PC-3 (cell line): ENCODE data around the gene CABP1. TPM values are rescaled to one million over a fixed set of nuclear protein-coding genes. Genes with fewer than 3 reads are reported as not detected.
A peak's percentile ranks its signal among the peaks of the same experiment; 100 is the strongest.
"Not testable (repeated sequence)": the region's sequence is repeated elsewhere in the genome, so short reads cannot be mapped to it uniquely, and the experiment has no call there.

ENCODE experiments used
- ATAC-seq: fragments of 200-7000 bp; cut with Tn5 transposase; 2 replicates; pipeline ENCODE4 v1.9.1; 2020; ENCODE audit warnings: mild to moderate bottlenecking, moderate library complexity
- BruUV-seq: library from RNA; stranded (reverse); fragments of 400-500 nt; replicated peaks from 2 replicates; lab custom pipeline; 2021; lab: Mats Ljungman, UMichigan
- CTCF ChIA-PET: fragments of 300-600 bp; sonication (Branson Sonifier 250); formaldehyde crosslinking; loops from one replicate; lab custom pipeline; 2022; ENCODE audit warnings: antibody characterized with exemption; lab: Charles Lee
- POLR2A ChIA-PET: fragments of 300-600 bp; sonication (Branson Sonifier 250); formaldehyde crosslinking; loops from one replicate; lab custom pipeline; 2022; ENCODE audit warnings: antibody characterized with exemption; ENCODE audit not compliant: unreplicated experiment; lab: Charles Lee
- DNase-seq: peaks from one replicate; pipeline ENCODE4 v3.0.0-alpha.2; 2015
- H2AFZ ChIP-seq: fragments of 300-600 bp; sonication (generic); 2 replicates; pipeline ENCODE4 v1.6.0; 2016; ENCODE audit warnings: antibody characterized with exemption, low read length
- H3F3A ChIP-seq: fragments of 300-600 bp; sonication (generic); one replicate; pipeline ENCODE4 v1.6.0; 2017; ENCODE audit warnings: antibody characterized with exemption, low read length, control low read depth, mild to moderate bottlenecking; ENCODE audit not compliant: unreplicated experiment
- H3K27ac ChIP-seq: fragments of 300-600 bp; sonication (generic); 2 replicates; pipeline ENCODE4 v1.5.1; 2016; ENCODE audit warnings: mild to moderate bottlenecking, low read length
- H3K27me3 ChIP-seq: fragments of 300-600 bp; sonication (generic); 2 replicates; pipeline ENCODE4 v1.6.1; 2016; ENCODE audit warnings: low read length, mixed read lengths
- H3K36me3 ChIP-seq: fragments of 300-600 bp; sonication (generic); 2 replicates; pipeline ENCODE4 v1.6.1; 2016; ENCODE audit warnings: low read depth, mixed run types, low read length, mixed read lengths
- H3K4me1 ChIP-seq: fragments of 300-600 bp; sonication (generic); 2 replicates; pipeline ENCODE4 v1.5.1; 2016; ENCODE audit warnings: low read length; ENCODE audit not compliant: insufficient read depth
- H3K4me2 ChIP-seq: fragments of 300-600 bp; sonication (generic); 2 replicates; pipeline ENCODE4 v1.6.0; 2016; ENCODE audit warnings: low read length
- H3K4me3 ChIP-seq: fragments of 300-600 bp; sonication (generic); 2 replicates; pipeline ENCODE4 v1.5.1; 2016; ENCODE audit warnings: mild to moderate bottlenecking, low read length, mixed read lengths
- H3K79me2 ChIP-seq: fragments of 300-600 bp; sonication (generic); 2 replicates; pipeline ENCODE4 v1.6.1; 2017; ENCODE audit warnings: low read length, mixed read lengths
- H3K9ac ChIP-seq: fragments of 300-600 bp; sonication (generic); 2 replicates; pipeline ENCODE4 v1.6.0; 2016; ENCODE audit warnings: mild to moderate bottlenecking, low read length
- H3K9me2 ChIP-seq: fragments of 300-600 bp; sonication (generic); replicated peaks from 2 replicates; pipeline ENCODE4 v1.6.1; 2016; ENCODE audit warnings: mixed run types, low read length, mixed read lengths
- H3K9me3 ChIP-seq: fragments of 300-600 bp; sonication (generic); 2 replicates; pipeline ENCODE4 v1.6.1; 2016; ENCODE audit warnings: low read length, mixed read lengths
- H4K20me1 ChIP-seq: fragments of 300-600 bp; sonication (generic); 2 replicates; pipeline ENCODE4 v1.6.1; 2016; ENCODE audit warnings: low read length, mixed read lengths
- EZH2 ChIP-seq: fragments of 300-600 bp; sonication (generic); IDR thresholded peaks from one replicate; pipeline ENCODE4 v1.6.1; 2017; ENCODE audit warnings: antibody characterized with exemption, mild to moderate bottlenecking, low read length; ENCODE audit not compliant: unreplicated experiment
- EZH2phosphoT487 ChIP-seq: fragments of 300-600 bp; sonication (generic); IDR thresholded peaks from 2 replicates; pipeline ENCODE4 v1.6.1; 2018; ENCODE audit warnings: mild to moderate bottlenecking, antibody characterized with exemption, low read length, borderline replicate concordance
- intact Hi-C: fragments of 100-400 bp; cut with micrococcal nuclease; formaldehyde crosslinking; loops from 2 replicates; pipeline ENCODE4 v1.9.0; 2023
- total RNA-seq: library from RNA; depleted of rRNA; stranded (reverse); fragments of >200 nt; gene quantifications from 2 replicates; pipeline ENCODE4 v1.2.3, GENCODE V29; 2014
- TF ChIP-seq, protein P1 (sequence below): fragments of 300-600 bp; sonication (generic); conservative IDR thresholded peaks from 2 replicates; pipeline ENCODE4 v1.5.1; 2017; ENCODE audit warnings: antibody characterized with exemption, low read depth, mild to moderate bottlenecking, low read length

Gene CABP1
- total RNA-seq, 1 experiment from 2014 or later, result not detected

DNA sequence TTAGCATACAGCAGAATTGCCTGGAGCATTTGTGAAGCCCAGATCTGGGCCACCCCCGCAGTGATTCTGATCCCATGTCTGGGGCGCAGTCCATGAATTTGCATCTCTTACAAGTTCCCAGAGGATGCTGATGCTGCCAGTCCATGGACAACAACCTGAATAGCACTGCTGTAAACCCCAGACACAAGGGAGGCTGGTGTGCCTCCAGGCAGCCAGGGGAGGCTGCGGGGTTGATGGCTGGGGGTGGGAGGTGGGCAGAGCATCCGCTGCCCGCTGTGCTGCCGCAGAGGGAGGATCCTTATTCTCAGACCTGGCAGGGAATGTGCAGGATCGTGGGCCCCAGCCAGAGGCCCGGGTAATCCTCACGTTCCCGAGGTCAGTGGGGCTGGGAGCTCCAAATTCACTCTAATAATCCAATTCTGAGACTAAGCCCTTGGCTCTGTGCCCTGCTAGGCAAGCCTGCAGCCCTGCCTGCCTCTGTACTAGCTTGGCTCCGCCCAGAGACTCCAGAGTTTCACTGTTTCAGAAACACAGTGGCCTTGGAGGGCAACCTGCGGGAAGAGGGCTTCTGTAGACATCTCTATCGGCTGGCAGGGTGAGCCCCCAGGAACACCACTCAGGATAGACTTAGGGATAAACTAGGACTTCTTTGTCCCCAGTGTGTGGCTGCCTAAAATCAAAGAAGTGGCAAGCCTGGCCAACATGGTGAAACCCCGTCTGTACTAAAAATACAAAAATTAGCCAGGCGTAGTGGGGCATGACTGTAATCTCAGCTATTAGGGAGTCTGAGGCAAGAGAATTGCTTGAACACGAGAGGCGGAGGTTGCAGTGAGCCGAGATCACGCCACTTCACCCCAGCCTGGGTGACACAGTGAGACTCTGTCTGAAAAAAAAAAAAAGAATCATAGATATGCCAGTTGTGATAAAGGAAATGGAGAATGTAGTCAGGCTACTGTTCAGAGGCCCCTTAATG, 28.7 kb downstream of the CABP1 start:
- DNase-seq (peak; percentile 37), ATAC-seq (peak; percentile 66)
- H3K36me3 ChIP-seq, result no peaks in the 10 kb centered on the region
- TF ChIP-seq, protein P1, sequence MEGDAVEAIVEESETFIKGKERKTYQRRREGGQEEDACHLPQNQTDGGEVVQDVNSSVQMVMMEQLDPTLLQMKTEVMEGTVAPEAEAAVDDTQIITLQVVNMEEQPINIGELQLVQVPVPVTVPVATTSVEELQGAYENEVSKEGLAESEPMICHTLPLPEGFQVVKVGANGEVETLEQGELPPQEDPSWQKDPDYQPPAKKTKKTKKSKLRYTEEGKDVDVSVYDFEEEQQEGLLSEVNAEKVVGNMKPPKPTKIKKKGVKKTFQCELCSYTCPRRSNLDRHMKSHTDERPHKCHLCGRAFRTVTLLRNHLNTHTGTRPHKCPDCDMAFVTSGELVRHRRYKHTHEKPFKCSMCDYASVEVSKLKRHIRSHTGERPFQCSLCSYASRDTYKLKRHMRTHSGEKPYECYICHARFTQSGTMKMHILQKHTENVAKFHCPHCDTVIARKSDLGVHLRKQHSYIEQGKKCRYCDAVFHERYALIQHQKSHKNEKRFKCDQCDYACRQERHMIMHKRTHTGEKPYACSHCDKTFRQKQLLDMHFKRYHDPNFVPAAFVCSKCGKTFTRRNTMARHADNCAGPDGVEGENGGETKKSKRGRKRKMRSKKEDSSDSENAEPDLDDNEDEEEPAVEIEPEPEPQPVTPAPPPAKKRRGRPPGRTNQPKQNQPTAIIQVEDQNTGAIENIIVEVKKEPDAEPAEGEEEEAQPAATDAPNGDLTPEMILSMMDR, result no peak
- TF ChIP-seq EZH2 (no peak), EZH2phosphoT487 (no peak)
- no peaks in the 10 kb centered on the region for H3K9me3 ChIP-seq
- intact Hi-C loops, result no loop called here
- H3K27me3 ChIP-seq, result no peaks in the 10 kb centered on the region
- no peak overlapping the region for H3K27ac ChIP-seq
- ChIA-PET POLR2A (no interaction called here), CTCF (interaction anchor here (1.7 kb wide), 1 partner anchor 20 kb away, joined by 5 read pairs; no protein-coding TSS in a partner anchor)
- H3K9ac ChIP-seq, result no peak overlapping the region
- H3K4me1 ChIP-seq, result no peaks in the 10 kb centered on the region
- no TSS peak for BruUV-seq
- H3K79me2 ChIP-seq, result no peaks in the 10 kb centered on the region
- no peak overlapping the region for H3K4me3 ChIP-seq
- H2AFZ ChIP-seq, result peak overlapping the region; percentile 41; the same call in 1 of the 2 replicates
- H4K20me1 ChIP-seq, result no peaks in the 10 kb centered on the region
- no peaks in the 10 kb centered on the region for H3F3A ChIP-seq
- H3K4me2 ChIP-seq, result no peak overlapping the region
- H3K9me2 ChIP-seq, result no peaks in the 10 kb centered on the region

DNA sequence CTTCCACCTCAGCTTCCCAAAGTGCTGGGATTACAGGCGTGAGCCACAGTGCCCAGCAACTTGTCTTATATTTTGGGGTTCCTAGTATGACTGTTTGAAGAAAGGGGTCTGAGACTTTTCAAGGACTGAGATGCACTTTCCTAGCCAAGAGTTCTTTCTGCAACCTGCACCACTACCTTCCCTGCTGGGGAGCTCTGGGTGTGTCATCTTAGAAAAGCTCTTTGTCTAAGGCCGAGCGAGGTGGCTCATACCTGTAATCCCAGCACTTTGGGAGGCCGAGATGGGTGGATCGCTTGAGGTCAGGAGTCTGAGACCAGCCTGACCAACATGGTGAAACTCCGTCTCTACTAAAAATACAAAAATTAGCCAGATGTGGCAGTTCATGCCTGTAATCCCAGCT, 29.8 kb downstream of the CABP1 start:
- H3K79me2 ChIP-seq, intact Hi-C loops, H3K4me1 ChIP-seq, DNase-seq, H3K4me3 ChIP-seq, H3K27me3 ChIP-seq, POLR2A ChIA-PET, H3K9ac ChIP-seq, H3K36me3 ChIP-seq, H3K9me2 ChIP-seq, H3K4me2 ChIP-seq, H3K9me3 ChIP-seq, ATAC-seq, H3F3A ChIP-seq, H2AFZ ChIP-seq, H4K20me1 ChIP-seq, H3K27ac ChIP-seq, BruUV-seq: not testable (repeated sequence)
- CTCF ChIA-PET, result interaction anchor here (1.7 kb wide), 1 partner anchor 21 kb away, joined by 5 read pairs; no protein-coding TSS in a partner anchor

DNA sequence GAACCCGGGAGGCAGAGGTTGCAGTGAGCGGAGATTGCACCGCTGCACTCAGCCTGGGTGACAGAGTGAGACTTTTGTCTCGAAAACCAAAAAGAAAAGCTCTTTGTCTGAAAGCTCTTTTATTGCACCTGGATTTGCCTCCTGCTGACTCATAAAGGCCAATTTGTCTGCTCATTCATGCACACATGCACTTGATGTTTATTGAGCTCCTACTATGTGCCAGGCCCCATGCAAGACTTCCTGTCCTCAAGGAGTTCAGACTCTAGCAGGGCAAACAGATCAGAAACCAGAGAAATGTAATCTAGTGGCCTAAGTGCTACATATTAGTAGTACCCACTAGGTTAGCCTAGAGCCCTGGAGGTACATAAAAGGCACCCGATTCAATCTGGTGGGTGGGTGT, 30.2 kb downstream of the CABP1 start:
- intact Hi-C loops, result no loop called here
- TF ChIP-seq, protein P1, result no peak
- no peak for TF ChIP-seq EZH2phosphoT487
- no peak for TF ChIP-seq EZH2
- H3K9me2 ChIP-seq, result no peaks in the 10 kb centered on the region

More for the DNA sequence above, 30.2 kb downstream of the CABP1 start:
- H4K20me1 ChIP-seq, result no peaks in the 10 kb centered on the region
- no peaks in the 10 kb centered on the region for H3K36me3 ChIP-seq
- ChIA-PET CTCF (no interaction called here), POLR2A (no interaction called here)
- no peaks in the 10 kb centered on the region for H3K27me3 ChIP-seq
- H3K4me2 ChIP-seq, result no peak overlapping the region
- H3K79me2 ChIP-seq, result no peaks in the 10 kb centered on the region
- no TSS peak for BruUV-seq
- H2AFZ ChIP-seq, result no peak overlapping the region
- no peak overlapping the region for H3K9ac ChIP-seq
- no peak for DNase-seq
- no peaks in the 10 kb centered on the region for H3F3A ChIP-seq
- H3K9me3 ChIP-seq, result no peaks in the 10 kb centered on the region
- no peak for ATAC-seq
- H3K4me1 ChIP-seq, result no peaks in the 10 kb centered on the region
- H3K4me3 ChIP-seq, result no peak overlapping the region
- no peak overlapping the region for H3K27ac ChIP-seq
